ENCODE measurements around the gene POLA2. TPM values are rescaled to one million over a fixed set of nuclear protein-coding genes. Genes with fewer than 3 reads are reported as not detected.

The POLA2 gene
- total RNA-seq, 2 experiments from 2014 or later: 55.2 to 63.8 TPM

- no peaks in the 10 kb centered on the region for H3K4me1 Mint-ChIP-seq (ENCODE audit: low read depth)
These were observed 39.0 kb downstream of the POLA2 start for GRCh38 chr11:65300621-65301275.

GRCh38 chr11:65301491-65302329 is 39.9 kb downstream of the POLA2 start:
- Mint-ChIP-seq H3K27ac (no peak overlapping the region), H3K4me1 (ENCODE audit: low read depth) (no peaks in the 10 kb centered on the region), H3K36me3 (ENCODE audit: low read depth) (peaks cover 5% of the 10 kb centered on the region), H3K9me3 (no peaks in the 10 kb centered on the region), H3K4me3 (no peak overlapping the region), H3K27me3 (no peaks in the 10 kb centered on the region)
- POLR2A ChIA-PET: interaction anchor here (0.6 to 1.6 kb wide), 6 partner anchors 9 to 121 kb away, joined by 3 to 4 read pairs (median 3); partner anchors contain the start of gene DPF2
- intact Hi-C loops (cut with micrococcal nuclease): no loop called here
- ATAC-seq (no peak), DNase-seq (no peak)
- TF ChIP-seq CTCF (IDR thresholded peaks at IDR 0.05): no peak
- CTCF ChIA-PET: interaction anchor here (1.4 kb wide), 1 partner anchor 13 kb away, joined by 5 read pairs; the partner anchor contains the start of gene CDC42EP2

More at GRCh38 chr11:65300621-65301275, 39.0 kb downstream of the POLA2 start:
- ATAC-seq (no peak), DNase-seq (no peak)
- peaks cover 10% of the 10 kb centered on the region for H3K36me3 Mint-ChIP-seq (ENCODE audit: low read depth)
- no peaks in the 10 kb centered on the region for H3K9me3 Mint-ChIP-seq
- no peaks in the 10 kb centered on the region for H3K27me3 Mint-ChIP-seq
- intact Hi-C loops (cut with micrococcal nuclease): no loop called here
- ChIA-PET CTCF (no interaction called here), POLR2A (no interaction called here)
- no peak overlapping the region for H3K27ac Mint-ChIP-seq
- no peak for TF ChIP-seq CTCF (IDR thresholded peaks at IDR 0.05)
- no peak overlapping the region for H3K4me3 Mint-ChIP-seq

- CTCF ChIA-PET: interaction anchor here (1.3 kb wide), 1 partner anchor 13 kb away, joined by 4 read pairs; no protein-coding TSS in a partner anchor
- no peak for ATAC-seq
- TF ChIP-seq CTCF (IDR thresholded peaks at IDR 0.05): no peak
- Mint-ChIP-seq H3K9me3 (no peaks in the 10 kb centered on the region), H3K27ac (no peak overlapping the region), H3K4me1 (ENCODE audit: low read depth) (no peaks in the 10 kb centered on the region), H3K27me3 (no peaks in the 10 kb centered on the region), H3K36me3 (ENCODE audit: low read depth) (no peaks in the 10 kb centered on the region), H3K4me3 (no peak overlapping the region)
- POLR2A ChIA-PET: interaction anchor here (1.6 kb wide), 1 partner anchor 13 kb away, joined by 4 read pairs; no protein-coding TSS in a partner anchor
- no peak for DNase-seq
- intact Hi-C loops (cut with micrococcal nuclease): no loop called here
These were observed 41.8 kb downstream of the POLA2 start for GRCh38 chr11:65303555-65303954.

- CTCF ChIA-PET: interaction anchor here (1.3 kb wide), 1 partner anchor 12 kb away, joined by 4 read pairs; no protein-coding TSS in a partner anchor
These were observed 42.3 kb downstream of the POLA2 start for GRCh38 chr11:65304110-65304509.

More at GRCh38 chr11:65304110-65304509, 42.3 kb downstream of the POLA2 start:
- POLR2A ChIA-PET: no interaction called here
- Mint-ChIP-seq H3K27ac (no peak overlapping the region), H3K9me3 (no peaks in the 10 kb centered on the region), H3K36me3 (ENCODE audit: low read depth) (no peaks in the 10 kb centered on the region), H3K4me1 (ENCODE audit: low read depth) (no peaks in the 10 kb centered on the region), H3K4me3 (no peak overlapping the region), H3K27me3 (no peaks in the 10 kb centered on the region)
- intact Hi-C loops (cut with micrococcal nuclease): no loop called here
- TF ChIP-seq CTCF (IDR thresholded peaks at IDR 0.05): no peak
- ATAC-seq: no peak
- DNase-seq: no peak
